Activated naive CD4-positive, alpha-beta T cell (primary cell): ENCODE results near the gene CLDN6.

Experiments
- DNase-seq, 4 experiments: peaks; one replicate each; lab custom pipeline; 2025; lab: John Stamatoyannopoulos, UW

Gene CLDN6

GRCh38 chr16:3013998-3014690 is 3.8 kb downstream of the CLDN6 start:
- DNase-seq, result no peak

GRCh38 chr16:3013491-3013951 is 4.5 kb downstream of the CLDN6 start:
- no peak for DNase-seq

GRCh38 chr16:3012828-3013420 is 5.1 kb downstream of the CLDN6 start, which contains the start of gene CLDN9:
Gene CLDN9, plus strand, starts transcription at chr16:3012923. Its CDS starts 440 bp downstream, at chr16:3013363.
- peak in 1 of 4 experiments; percentile 17 for DNase-seq

- no peak for DNase-seq
Measured at GRCh38 chr16:3012246-3012645, 5.7 kb downstream of the CLDN6 start.

GRCh38 chr16:3010510-3010909 is 7.5 kb downstream of the CLDN6 start:
- DNase-seq, result no peak

- no peak for DNase-seq
Measured at GRCh38 chr16:3009568-3010390, 8.2 kb downstream of the CLDN6 start.

GRCh38 chr16:3008690-3009037 is 9.3 kb downstream of the CLDN6 start:
- DNase-seq, result no peak

- DNase-seq, result no peak
Measured at GRCh38 chr16:3007957-3008689, 9.9 kb downstream of the CLDN6 start.

GRCh38 chr16:3007059-3007956 is 10.7 kb downstream of the CLDN6 start:
- DNase-seq, result no peak

GRCh38 chr16:3004781-3005284 is 13.2 kb downstream of the CLDN6 start:
- DNase-seq, result no peak

- DNase-seq, result peak in 1 of 4 experiments; percentile 12
Measured at GRCh38 chr16:3004319-3004718, 13.7 kb downstream of the CLDN6 start.

- DNase-seq, result peak; percentile 87 to 94 (median 90)
Measured at GRCh38 chr16:3003582-3004270, 14.3 kb downstream of the CLDN6 start.

- DNase-seq, result no peak
Measured at GRCh38 chr16:3001316-3001715, 16.7 kb downstream of the CLDN6 start.

- DNase-seq, result no peak
Measured at GRCh38 chr16:3000540-3000939, 17.4 kb downstream of the CLDN6 start.

- no peak for DNase-seq
Measured at GRCh38 chr16:2999929-3000328, 18.1 kb downstream of the CLDN6 start.

- no peak for DNase-seq
Measured at GRCh38 chr16:2996298-2996697, 21.7 kb downstream of the CLDN6 start.

- DNase-seq, result no peak
Measured at GRCh38 chr16:2992383-2993081, 25.5 kb downstream of the CLDN6 start.

- DNase-seq, result no peak
Measured at GRCh38 chr16:2991566-2992261, 26.3 kb downstream of the CLDN6 start.

GRCh38 chr16:2990891-2991290 is 27.1 kb downstream of the CLDN6 start:
- DNase-seq, result no peak
